ENCODE measurements around the gene HASPIN. TPM values are rescaled to one million over a fixed set of nuclear protein-coding genes. Genes with fewer than 3 reads are reported as not detected.
A peak's percentile ranks its signal among the peaks of the same experiment; 100 is the strongest.

The HASPIN gene
- total and polyA plus RNA-seq, 3 donors from 2014 or later: 14.9 to 20.5 (median 16.7) TPM

GRCh38 chr17:3690094-3690715 lies 33.5 kb upstream of the HASPIN start:
- peaks cover 6% of the 10 kb centered on the region for H3K4me1 ChIP-seq
- H3K27ac ChIP-seq: no peak overlapping the region
- peak; percentile 38 for DNase-seq
- TF ChIP-seq POLR2A (IDR thresholded peaks at IDR 0.05): no peak
- no peak for TF ChIP-seq CTCF (IDR thresholded peaks at IDR 0.05)
- intact Hi-C loops (cut with DNase I; ENCODE audit: low total_unique reads): no loop called here
- WGBS, 2 donors: 44 to 53% methylated on average over 5 to 22 of the region's 22 CpGs
- no peaks in the 10 kb centered on the region for H3K36me3 ChIP-seq (ENCODE audit: low read depth, missing control alignments)
- no peak overlapping the region for H3K4me3 ChIP-seq
- no peaks in the 10 kb centered on the region for H3K27me3 ChIP-seq
- no peaks in the 10 kb centered on the region for H3K9me3 ChIP-seq

- peaks cover 12% of the 10 kb centered on the region for H3K4me1 ChIP-seq
- H3K4me3 ChIP-seq: no peak overlapping the region
- intact Hi-C loops (cut with DNase I; ENCODE audit: low total_unique reads): no loop called here
- WGBS, 2 donors: 77 to 80% methylated on average over 9 to 16 of the region's 16 CpGs
- H3K27me3 ChIP-seq: no peaks in the 10 kb centered on the region
- H3K9me3 ChIP-seq: no peaks in the 10 kb centered on the region
- no peak for DNase-seq
- TF ChIP-seq POLR2A (IDR thresholded peaks at IDR 0.05) (no peak), CTCF (IDR thresholded peaks at IDR 0.05) (no peak)
- H3K36me3 ChIP-seq (ENCODE audit: low read depth, missing control alignments): no peaks in the 10 kb centered on the region
- H3K27ac ChIP-seq: no peak overlapping the region
These were observed 32.1 kb upstream of the HASPIN start for GRCh38 chr17:3691617-3692067.

GRCh38 chr17:3692346-3692745 lies 31.4 kb upstream of the HASPIN start:
- Histone ChIP-seq H3K27me3 (no peaks in the 10 kb centered on the region), H3K4me3 (no peak overlapping the region), H3K27ac (no peak overlapping the region), H3K36me3 (ENCODE audit: low read depth, missing control alignments) (no peaks in the 10 kb centered on the region), H3K9me3 (no peaks in the 10 kb centered on the region), H3K4me1 (peaks cover 12% of the 10 kb centered on the region)
- WGBS, 2 donors: 84 to 88% methylated on average over 9 of the region's 9 CpGs
- intact Hi-C loops (cut with DNase I; ENCODE audit: low total_unique reads): no loop called here
- no peak for DNase-seq
- no peak for TF ChIP-seq POLR2A (IDR thresholded peaks at IDR 0.05)
- no peak for TF ChIP-seq CTCF (IDR thresholded peaks at IDR 0.05)

GRCh38 chr17:3693141-3693540 lies 30.6 kb upstream of the HASPIN start:
- Histone ChIP-seq H3K36me3 (ENCODE audit: low read depth, missing control alignments) (no peaks in the 10 kb centered on the region), H3K4me3 (no peak overlapping the region), H3K27ac (no peak overlapping the region), H3K9me3 (no peaks in the 10 kb centered on the region), H3K27me3 (no peaks in the 10 kb centered on the region), H3K4me1 (peaks cover 12% of the 10 kb centered on the region)
- intact Hi-C loops (cut with DNase I; ENCODE audit: low total_unique reads): no loop called here
- no peak for DNase-seq
- 78% methylated on average over 4 of the region's 4 CpGs for WGBS, 2 donors
- no peak for TF ChIP-seq CTCF (IDR thresholded peaks at IDR 0.05)
- TF ChIP-seq POLR2A (IDR thresholded peaks at IDR 0.05): no peak

- DNase-seq: no peak
- Histone ChIP-seq H3K4me1 (peaks cover 12% of the 10 kb centered on the region), H3K36me3 (ENCODE audit: low read depth, missing control alignments) (no peaks in the 10 kb centered on the region), H3K9me3 (no peaks in the 10 kb centered on the region), H3K4me3 (no peak overlapping the region), H3K27ac (no peak overlapping the region), H3K27me3 (no peaks in the 10 kb centered on the region)
- TF ChIP-seq POLR2A (IDR thresholded peaks at IDR 0.05) (no peak), CTCF (IDR thresholded peaks at IDR 0.05) (no peak)
- intact Hi-C loops (cut with DNase I; ENCODE audit: low total_unique reads): no loop called here
- WGBS, 2 donors: 61 to 73% methylated on average over 9 of the region's 9 CpGs
These were observed 29.9 kb upstream of the HASPIN start for GRCh38 chr17:3693829-3694231.

Data from testis (tissue), 3 donors.